GM12865 (cell line): Measurements from ENCODE around the gene TP53BP2.

Experiments used
- DNase-seq: peaks from one replicate; pipeline ENCODE4 v3.0.0; 2010; ENCODE audit warnings: low read depth
- H3K4me3 ChIP-seq: 2 replicates; pipeline ENCODE4 v1.5.1; 2011; ENCODE audit warnings: mild to moderate bottlenecking, low read depth, low read length, control low read depth
- CTCF ChIP-seq: IDR thresholded peaks from 2 replicates; pipeline ENCODE4 v1.5.1; 2011; ENCODE audit warnings: low read length, control low read depth, low read depth, inconsistent platforms; ENCODE audit not compliant: insufficient read depth; ENCODE audit errors: missing control alignments

The TP53BP2 gene

GRCh38 chr1:223761411-223761810 is 84.3 kb downstream of the TP53BP2 start:
- no peak for TF ChIP-seq CTCF
- H3K4me3 ChIP-seq = no peak overlapping the region

DNA sequence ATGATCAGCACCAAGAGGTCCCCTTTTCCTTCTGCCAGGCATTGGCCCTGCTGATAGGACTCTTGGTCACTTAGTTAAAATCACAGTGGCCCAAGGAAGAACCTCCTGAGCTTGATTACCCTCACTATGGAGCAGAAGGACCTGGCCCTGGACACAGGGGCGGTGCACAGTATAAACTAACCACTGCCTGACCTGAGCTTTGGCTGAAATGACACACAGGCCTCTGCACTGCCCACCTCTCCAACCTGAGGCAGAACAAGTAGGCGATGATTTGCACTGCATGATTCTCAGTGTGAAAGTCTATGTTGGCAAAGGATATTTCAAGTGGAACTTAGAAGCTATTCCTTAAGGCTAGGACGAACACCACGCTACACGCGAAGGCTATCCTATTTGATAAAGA is 84.9 kb downstream of the TP53BP2 start:
- no peak for DNase-seq
- H3K4me3 ChIP-seq = no peak overlapping the region
- no peak for TF ChIP-seq CTCF

More at GRCh38 chr1:223761411-223761810, 84.3 kb downstream of the TP53BP2 start:
- DNase-seq = no peak

GRCh38 chr1:223759273-223759672 is 86.5 kb downstream of the TP53BP2 start:
- H3K4me3 ChIP-seq = no peak overlapping the region
- no peak for DNase-seq
- TF ChIP-seq CTCF = no peak

DNA sequence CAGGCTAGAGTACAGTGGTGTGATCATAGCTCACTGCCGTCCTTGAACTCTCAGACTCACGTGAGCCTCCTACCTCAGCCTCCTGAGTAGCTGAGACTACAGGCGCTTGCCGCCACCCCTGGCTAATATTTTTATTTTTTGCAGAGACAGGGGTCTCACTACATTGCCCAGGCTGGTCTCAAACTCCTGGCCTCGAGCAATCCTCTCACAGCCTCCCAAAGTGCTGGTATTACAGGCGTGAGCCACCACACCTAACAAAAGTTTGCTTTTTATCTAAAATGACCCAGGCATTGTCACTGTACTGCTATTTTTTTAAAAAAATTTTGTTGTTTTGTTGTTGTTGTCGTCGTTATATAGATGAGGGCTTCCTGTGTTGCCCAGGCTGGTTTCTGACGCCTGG is 87.0 kb downstream of the TP53BP2 start:
- TF ChIP-seq CTCF = no peak
- H3K4me3 ChIP-seq = no peak overlapping the region
- DNase-seq = no peak

DNA sequence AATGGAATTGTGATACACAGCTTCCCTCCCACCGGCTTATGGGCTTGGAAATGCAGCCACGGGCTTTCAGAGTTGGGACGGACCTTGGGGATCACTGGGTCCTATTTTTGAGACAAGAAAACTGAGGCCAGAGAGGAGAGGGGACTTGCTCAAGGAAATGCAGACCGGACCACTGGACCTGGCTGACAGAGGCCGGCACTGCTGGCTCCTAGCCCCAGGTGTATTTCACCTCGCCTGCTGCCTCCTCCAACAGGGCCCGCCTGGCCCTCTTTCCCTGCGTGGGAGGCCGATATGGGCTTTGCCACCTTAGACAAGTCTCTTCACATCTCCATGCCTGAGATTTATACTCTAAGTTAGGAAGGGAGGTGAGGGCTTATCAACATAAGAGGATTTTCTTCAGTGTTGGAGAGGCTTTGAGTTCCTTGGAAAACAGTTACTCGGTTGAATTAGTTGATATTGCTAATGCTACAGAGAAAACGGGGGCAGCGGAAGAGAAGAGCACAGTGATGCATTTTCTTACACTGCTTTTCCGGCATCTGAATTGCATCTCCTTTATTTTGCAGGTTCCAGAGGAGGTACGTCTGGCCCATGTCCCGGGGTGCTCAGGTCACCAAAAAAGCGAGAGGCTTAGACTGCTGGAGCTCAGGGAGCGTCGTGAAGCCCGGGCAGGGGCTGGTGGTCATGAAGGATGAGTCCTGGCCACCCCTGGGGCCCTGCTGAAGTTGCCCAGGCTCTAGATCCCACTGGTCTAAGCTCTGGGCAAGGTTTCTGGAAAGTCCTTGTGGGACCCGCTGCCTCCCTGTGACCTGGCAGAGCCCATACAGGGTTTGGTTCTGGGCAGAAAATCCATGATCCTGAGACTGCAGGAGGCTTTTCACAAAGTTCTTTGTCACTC is 88.7 kb downstream of the TP53BP2 start:
- DNase-seq = no peak
- TF ChIP-seq CTCF = no peak

DNA sequence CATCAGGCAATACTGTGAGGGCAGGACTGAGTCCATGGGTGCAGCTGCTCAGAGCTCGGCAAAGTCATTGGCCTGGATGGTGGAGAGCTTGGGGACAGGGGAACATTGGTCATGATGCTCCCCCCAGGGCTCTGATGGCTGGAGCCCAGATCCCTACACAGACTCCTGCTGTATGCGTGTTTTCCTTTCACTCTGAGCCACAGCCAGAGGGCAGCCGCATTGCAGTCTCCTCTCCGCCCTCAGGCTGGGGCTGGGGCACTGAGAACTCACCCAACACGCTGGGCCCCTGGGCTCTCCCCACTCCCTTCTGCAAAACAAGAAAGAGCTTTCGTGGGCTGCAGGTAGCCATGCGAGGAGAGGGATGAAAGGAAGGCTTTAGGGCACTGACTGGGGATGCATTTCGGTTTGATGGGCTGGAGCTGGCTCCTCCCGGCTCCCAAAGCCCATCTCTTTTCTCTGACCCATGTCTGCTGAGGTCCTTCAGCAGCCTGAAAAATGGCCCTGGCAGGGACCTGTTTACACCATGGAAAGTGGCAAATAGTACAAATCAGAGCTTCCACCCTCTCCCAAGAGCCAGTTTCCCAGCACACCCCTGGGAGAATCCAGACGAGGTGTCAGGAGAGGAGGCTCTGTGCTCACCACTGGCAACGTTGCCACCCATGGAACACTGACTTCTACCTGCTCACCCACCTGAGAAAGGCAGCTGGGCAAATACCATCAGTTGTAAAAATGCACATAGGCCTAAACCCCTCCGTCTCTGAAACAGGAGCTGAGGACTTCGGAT is 89.6 kb downstream of the TP53BP2 start:
- TF ChIP-seq CTCF = no peak

More for the DNA sequence above, 88.7 kb downstream of the TP53BP2 start:
- no peak overlapping the region for H3K4me3 ChIP-seq

More for the DNA sequence above, 89.6 kb downstream of the TP53BP2 start:
- no peak overlapping the region for H3K4me3 ChIP-seq
- no peak for DNase-seq
